ENCODE results near the gene PLXNA2. TPM values are rescaled to one million over a fixed set of nuclear protein-coding genes. Genes with fewer than 3 reads are reported as not detected.

Gene PLXNA2
- polyA plus RNA-seq, 2 of the 4 experiments (the other 2 are of a cell fraction), result 0.36 to 0.87 TPM

- POLR2A ChIA-PET, result no interaction called here
Measured at GRCh38 chr1:208189716-208190115, 54.5 kb downstream of the PLXNA2 start.

GRCh38 chr1:208189183-208189582 is 55.0 kb downstream of the PLXNA2 start:
- WGBS (ENCODE audit: missing lambda C conversion rate), result 50% methylated on average over 2 of the region's 2 CpGs
- Histone ChIP-seq H3K27ac (no peak overlapping the region), H3K4me2 (no peak overlapping the region), H3K4me1 (peaks cover 18% of the 10 kb centered on the region), H3K9me3 (no peaks in the 10 kb centered on the region), H3K4me3 (no peak overlapping the region)
- no peak for TF ChIP-seq ZC3H11A (IDR thresholded peaks at IDR 0.05)
- no peak for TF ChIP-seq HES2 (IDR thresholded peaks at IDR 0.05)
- no peak for TF ChIP-seq MAFK (IDR thresholded peaks at IDR 0.05; ENCODE audit: partially characterized antibody)
- ChIA-PET POLR2A (no interaction called here), CTCF (interaction anchor here (1.5 kb wide), 2 partner anchors 53 to 167 kb away, joined by 4 to 5 read pairs; no protein-coding TSS in a partner anchor)
- FAIRE-seq (no peak), DNase-seq (ENCODE audit: low read depth in 1 of 2, low spot score in 1 of 2) (no peak), ATAC-seq (no peak)

More at GRCh38 chr1:208189716-208190115, 54.5 kb downstream of the PLXNA2 start:
- DNase-seq (ENCODE audit: low read depth in 1 of 2, low spot score in 1 of 2) (no peak), FAIRE-seq (no peak), ATAC-seq (no peak)
- Histone ChIP-seq H3K27ac (no peak overlapping the region), H3K9me3 (no peaks in the 10 kb centered on the region), H3K4me3 (no peak overlapping the region), H3K4me2 (no peak overlapping the region), H3K4me1 (peaks cover 15% of the 10 kb centered on the region)
- 65% methylated on average over 4 of the region's 4 CpGs for WGBS (ENCODE audit: missing lambda C conversion rate)
- TF ChIP-seq PHF8 (IDR thresholded peaks at IDR 0.05; ENCODE audit: borderline replicate concordance, low read depth) (no peak), USF2 (IDR thresholded peaks at IDR 0.05) (no peak), EHMT2 (IDR thresholded peaks at IDR 0.05; ENCODE audit: low read depth) (no peak), RCOR1 (IDR thresholded peaks at IDR 0.05; ENCODE audit: low read depth, low read length) (no peak), SREBF2 (IDR thresholded peaks at IDR 0.05) (no peak), SMC3 (IDR thresholded peaks at IDR 0.05) (no peak), MAZ (IDR thresholded peaks at IDR 0.05; ENCODE audit: borderline replicate concordance, low read depth, low read length) (no peak), TP53 (CRISPR knock-in tag; IDR thresholded peaks at IDR 0.05) (no peak), NR3C1 (IDR thresholded peaks at IDR 0.05) (no peak), CHD2 (IDR thresholded peaks at IDR 0.05; ENCODE audit: low read length, partially characterized antibody) (no peak)
- CTCF ChIA-PET, result interaction anchor here (1.5 kb wide), 2 partner anchors 52 to 167 kb away, joined by 4 to 5 read pairs; no protein-coding TSS in a partner anchor

GRCh38 chr1:208188607-208189006 is 55.6 kb downstream of the PLXNA2 start:
- DNase-seq (ENCODE audit: low read depth in 1 of 2, low spot score in 1 of 2), result no peak
- Histone ChIP-seq H3K4me3 (no peak overlapping the region), H3K4me2 (no peak overlapping the region), H3K9me3 (no peaks in the 10 kb centered on the region), H3K27ac (no peak overlapping the region), H3K4me1 (peaks cover 23% of the 10 kb centered on the region)
- ATAC-seq, result no peak
- CTCF ChIA-PET, result interaction anchor here (0.9 to 1.5 kb wide), 3 partner anchors 15 to 166 kb away, joined by 3 to 5 read pairs (median 4); no protein-coding TSS in a partner anchor
- 100% methylated on average over 1 of the region's 1 CpG for WGBS (ENCODE audit: missing lambda C conversion rate)
- TF ChIP-seq MAX (IDR thresholded peaks at IDR 0.05) (no peak), ZFP36 (IDR thresholded peaks at IDR 0.05; ENCODE audit: borderline replicate concordance, partially characterized antibody) (no peak), FOXS1 (CRISPR knock-in tag; IDR thresholded peaks at IDR 0.05) (no peak), EP300 (IDR thresholded peaks at IDR 0.05) (no peak), MAFK (IDR thresholded peaks at IDR 0.05; ENCODE audit: partially characterized antibody) (no peak), HOXB5 (CRISPR knock-in tag; IDR thresholded peaks at IDR 0.05) (no peak), ESRRA (IDR thresholded peaks at IDR 0.05; ENCODE audit: borderline replicate concordance, low read length) (no peak), HOXB13 (CRISPR knock-in tag; IDR thresholded peaks at IDR 0.05; ENCODE audit: low read depth) (no peak), FOSL2 (IDR thresholded peaks at IDR 0.05) (no peak), FOSL2 (CRISPR knock-in tag; IDR thresholded peaks at IDR 0.05) (no peak), HOXA7 (CRISPR knock-in tag; IDR thresholded peaks at IDR 0.05) (no peak), POLR2A (IDR thresholded peaks at IDR 0.05; ENCODE audit: low read length) (no peak), CHD2 (IDR thresholded peaks at IDR 0.05; ENCODE audit: low read length, partially characterized antibody) (no peak), CTCF (IDR thresholded peaks at IDR 0.05) (no peak), EHF (CRISPR knock-in tag; IDR thresholded peaks at IDR 0.05) (no peak), HMGXB4 (CRISPR knock-in tag; IDR thresholded peaks at IDR 0.05; ENCODE audit: borderline replicate concordance) (no peak), JUN (IDR thresholded peaks at IDR 0.05) (no peak), KDM5A (IDR thresholded peaks at IDR 0.05) (no peak), HES2 (IDR thresholded peaks at IDR 0.05) (no peak)
- FAIRE-seq, result no peak
- POLR2A ChIA-PET, result no interaction called here
